IMR-90 (cell line): ENCODE results near the gene PKN3. TPM values are rescaled to one million over a fixed set of nuclear protein-coding genes. Genes with fewer than 3 reads are reported as not detected.

Experiments
- ATAC-seq: fragments of 200-7000 bp; cut with Tn5 transposase; 2 replicates; pipeline ENCODE4 v1.9.1; 2020; ENCODE audit warnings: low read depth, mild to moderate bottlenecking, moderate library complexity
- Bru-seq: library from RNA; stranded (reverse); fragments of 400-500 nt; gene quantifications from one replicate; lab custom pipeline; 2021; lab: Mats Ljungman, UMichigan
- BruChase-seq, 2 experiments: library from RNA; stranded (reverse); fragments of 400-500 nt; gene quantifications; one replicate each; lab custom pipeline; 2021; lab: Mats Ljungman, UMichigan
- BruUV-seq: library from RNA; stranded (reverse); fragments of 400-500 nt; replicated peaks from 2 replicates; lab custom pipeline; 2021; lab: Mats Ljungman, UMichigan
- CTCF ChIA-PET: fragments of 300-600 bp; formaldehyde crosslinking; extraction: SDS; loops from one replicate; lab custom pipeline; 2021; ENCODE audit warnings: antibody characterized with exemption; lab: Yijun Ruan, JAX
- POLR2A ChIA-PET: fragments of 300-600 bp; sonication (Branson Sonifier 250); formaldehyde crosslinking; loops from one replicate; lab custom pipeline; 2022; ENCODE audit warnings: antibody characterized with exemption; ENCODE audit not compliant: unreplicated experiment; lab: Charles Lee
- DNase-seq: peaks from one replicate; pipeline ENCODE4 v3.0.0; 2013
- H2AFZ ChIP-seq: replicated peaks from 2 replicates; pipeline ENCODE3; 2013; ENCODE audit warnings: low read length, mild to moderate bottlenecking; ENCODE audit not compliant: poor library complexity
- H2AK5ac ChIP-seq: 2 replicates; pipeline ENCODE4 v1.6.1; 2013; ENCODE audit warnings: low read depth, low read length, inconsistent platforms
- H2AK9ac ChIP-seq: replicated peaks from 2 replicates; pipeline ENCODE3; 2013; ENCODE audit warnings: mild to moderate bottlenecking, low read depth, low read length, moderate library complexity; ENCODE audit not compliant: poor library complexity
- H2BK120ac ChIP-seq: 2 replicates; pipeline ENCODE4 v1.6.1; 2013; ENCODE audit warnings: low read depth, low read length, inconsistent platforms
- H2BK15ac ChIP-seq: 3 replicates; pipeline ENCODE4 v1.6.1; 2013; ENCODE audit warnings: low read depth, low read length, inconsistent platforms
- H2BK20ac ChIP-seq: 2 replicates; pipeline ENCODE4 v1.6.1; 2013; ENCODE audit warnings: low read depth, mild to moderate bottlenecking, inconsistent platforms, low read length, moderate library complexity
- H2BK5ac ChIP-seq: 2 replicates; pipeline ENCODE4 v1.6.1; 2013; ENCODE audit warnings: mild to moderate bottlenecking, low read depth, low read length, inconsistent platforms; ENCODE audit not compliant: poor library complexity, severe bottlenecking
- H3K14ac ChIP-seq: replicated peaks from 2 replicates; pipeline ENCODE4 v1.6.1; 2013; ENCODE audit warnings: low read depth, low read length, inconsistent platforms
- H3K18ac ChIP-seq: 2 replicates; pipeline ENCODE4 v1.6.1; 2013; ENCODE audit warnings: low read depth, low read length, control low read depth
- H3K23ac ChIP-seq: 2 replicates; pipeline ENCODE4 v1.6.1; 2013; ENCODE audit warnings: low read depth, low read length, inconsistent platforms
- H3K27ac ChIP-seq: 2 replicates; pipeline ENCODE4 v1.5.1; 2013; ENCODE audit warnings: mild to moderate bottlenecking, control low read depth, low read length; ENCODE audit not compliant: insufficient read depth
- H3K27me3 ChIP-seq: 2 replicates; pipeline ENCODE4 v1.6.1; 2013; ENCODE audit warnings: low read length; ENCODE audit not compliant: control insufficient read depth, insufficient read depth
- H3K36me3 ChIP-seq: 2 replicates; pipeline ENCODE4 v1.6.1; 2013; ENCODE audit warnings: low read length, mixed read lengths; ENCODE audit not compliant: control insufficient read depth, insufficient read depth
- H3K4ac ChIP-seq: 2 replicates; pipeline ENCODE4 v1.6.1; 2013; ENCODE audit warnings: low read depth, low read length, inconsistent platforms
- H3K4me1 ChIP-seq: 2 replicates; pipeline ENCODE4 v1.6.1; 2013; ENCODE audit warnings: low read length, mixed read lengths; ENCODE audit not compliant: control insufficient read depth, insufficient read depth
- H3K4me2 ChIP-seq: 2 replicates; pipeline ENCODE4 v1.6.1; 2013; ENCODE audit warnings: low read depth, mild to moderate bottlenecking, control low read depth, low read length, moderate library complexity
- H3K4me3 ChIP-seq: 2 replicates; pipeline ENCODE4 v1.5.1; 2013; ENCODE audit warnings: low read depth, mild to moderate bottlenecking, control low read depth, low read length, moderate library complexity; ENCODE audit not compliant: insufficient read depth
- H3K56ac ChIP-seq: 2 replicates; pipeline ENCODE4 v1.6.1; 2013; ENCODE audit warnings: low read length, inconsistent platforms; ENCODE audit not compliant: insufficient read depth; ENCODE audit errors: extremely low read depth
- H3K79me1 ChIP-seq, 2 experiments: 2 replicates each; pipeline ENCODE4 v1.6.1; 2013; ENCODE audit warnings: low read length in 2 of 2, inconsistent platforms in 1 of 2, low read depth in 1 of 2
- H3K9ac ChIP-seq: 2 replicates; pipeline ENCODE4 v1.6.1; 2013; ENCODE audit warnings: low read depth, low read length, control low read depth
- H3K9me1 ChIP-seq: 2 replicates; pipeline ENCODE4 v1.6.1; 2013; ENCODE audit warnings: low read length, inconsistent platforms; ENCODE audit not compliant: insufficient read depth
- H3K9me3 ChIP-seq: 2 replicates; pipeline ENCODE4 v1.6.1; 2013; ENCODE audit warnings: low read length; ENCODE audit not compliant: control insufficient read depth, insufficient read depth
- H4K20me1 ChIP-seq: 2 replicates; pipeline ENCODE4 v1.6.1; 2013; ENCODE audit warnings: low read length, inconsistent platforms; ENCODE audit not compliant: insufficient read depth
- H4K5ac ChIP-seq: 2 replicates; pipeline ENCODE4 v1.6.1; 2013; ENCODE audit warnings: mild to moderate bottlenecking, low read depth, low read length, control low read depth
- H4K8ac ChIP-seq, 2 experiments: 2 replicates each; pipeline ENCODE4 v1.6.1; 2013; ENCODE audit warnings: low read depth in 2 of 2, low read length in 2 of 2, control low read depth in 1 of 2, inconsistent platforms in 1 of 2
- H4K91ac ChIP-seq: 2 replicates; pipeline ENCODE4 v1.6.1; 2013; ENCODE audit warnings: low read depth, low read length, inconsistent platforms; ENCODE audit not compliant: insufficient read depth
- CHD1 ChIP-seq: IDR thresholded peaks from 2 replicates; pipeline ENCODE4 v1.6.1; 2012; ENCODE audit warnings: low read depth, low read length, improper control_type of control experiment
- ELK1 ChIP-seq: fragments of 150-350 bp; IDR thresholded peaks from 2 replicates; pipeline ENCODE4 v1.6.1; 2016; ENCODE audit warnings: low read depth, mild to moderate bottlenecking, low read length, moderate library complexity, borderline replicate concordance
- FOS ChIP-seq: fragments of 150-350 bp; IDR thresholded peaks from 2 replicates; pipeline ENCODE4 v1.6.1; 2016; ENCODE audit warnings: low read depth, low read length
- MXI1 ChIP-seq: IDR thresholded peaks from 2 replicates; pipeline ENCODE4 v1.6.1; 2012; ENCODE audit warnings: low read depth, mild to moderate bottlenecking, low read length, moderate library complexity, borderline replicate concordance
- RAD21 ChIP-seq: IDR thresholded peaks from 2 replicates; pipeline ENCODE4 v1.6.1; 2012; ENCODE audit warnings: low read length, improper control_type of control experiment
- SMC3 ChIP-seq: fragments of 150-350 bp; IDR thresholded peaks from 2 replicates; pipeline ENCODE4 v1.6.1; 2016; ENCODE audit warnings: low read depth, mild to moderate bottlenecking, antibody characterized with exemption, low read length, moderate library complexity
- WGBS, 2 experiments: methylation state at CpG; one replicate each; pipeline versions ENCODE4 v1.1.5 to v1.1.7; 2013; ENCODE audit warnings: missing lambda C conversion rate in 2 of 2; ENCODE audit not compliant: insufficient read length in 1 of 2; ENCODE audit errors: extremely low coverage in 2 of 2; 5-methylcytosine and 5-hydroxymethylcytosine counted together
- dilution Hi-C: fragments of 300-500 bp; cut with HindIII; formaldehyde crosslinking; loops from one replicate; pipeline ENCODE4 v1.14.3; 2018; ENCODE audit warnings: low sequenced_read_pairs; ENCODE audit not compliant: unreplicated experiment
- in situ Hi-C: fragments of 300-500 bp; cut with MboI; formaldehyde crosslinking; loops from 3 replicates; pipeline ENCODE4 v1.14.3; 2019; ENCODE audit warnings: low sequenced_read_pairs, inconsistent platforms, mixed read lengths
- intact Hi-C: fragments of 100-400 bp; cut with micrococcal nuclease; formaldehyde crosslinking; loops from 2 replicates; pipeline ENCODE4 v1.10.0; 2022
- long read RNA-seq: library from polyadenylated mRNA; unstranded; transcript quantifications from one replicate; pipeline ENCODE4 v2.0.0, GENCODE V29; 2021; ENCODE audit not compliant: unreplicated experiment
- polyA plus RNA-seq, 3 experiments: library from polyadenylated mRNA; depleted of rRNA; stranded (reverse); fragments of >200 nt; gene quantifications; 2 replicates each; pipeline ENCODE4 v1.2.3, GENCODE V29; 2012; ENCODE audit warnings: low replicate concordance in 1 of 3
- total RNA-seq: library from RNA; depleted of rRNA; stranded (reverse); fragments of >200 nt; gene quantifications from 2 replicates; pipeline ENCODE4 v1.2.3, GENCODE V29; 2012; rRNA removed
- TF ChIP-seq, protein P1 (sequence below): conservative IDR thresholded peaks from 2 replicates; pipeline ENCODE4 v1.5.1; 2012; ENCODE audit warnings: mild to moderate bottlenecking, low read depth, low read length, improper control_type of control experiment
- TF ChIP-seq, protein P2 (sequence below): fragments of 150-350 bp; IDR thresholded peaks from 2 replicates; pipeline ENCODE4 v1.6.1; 2017; ENCODE audit warnings: mild to moderate bottlenecking, antibody characterized with exemption, low read length, low read depth

The PKN3 gene
- 1.6 and 1.7 TPM in 2 replicates for total RNA-seq
- polyA plus RNA-seq (2012; rRNA removed), result 3.8 and 5.7 TPM in 2 replicates
- polyA plus RNA-seq (2012; cell fraction: cytosol; rRNA removed), result 3.5 and 3.6 TPM in 2 replicates
- 18.8 and 32.4 TPM in 2 replicates for polyA plus RNA-seq (2012; cell fraction: nucleus; rRNA removed; ENCODE audit: low replicate concordance)
- percentile 32 among the genes with signal in this experiment for Bru-seq, nascent RNA
- BruChase-seq, experiment 1, labeled RNA remaining after a 6-hour chase, result percentile 33 among the genes with signal in this experiment
- percentile 35 among the genes with signal in this experiment for BruChase-seq, experiment 2, labeled RNA remaining after a 2-hour chase
- long read RNA-seq, partial matches to known transcripts, result 2 of 4 reads
- long read RNA-seq, other reads (novel, unspliced or antisense), result 1 of 4 reads

- Histone ChIP-seq H2BK5ac (no peak within 1 kb of the TSS), H2AFZ (peak within 1 kb of the TSS; percentile 98), H2BK20ac (no peak within 1 kb of the TSS), H2AK9ac (peak within 1 kb of the TSS; percentile 96), H2AK5ac (peak within 1 kb of the TSS; percentile 51; the same call in 1 of the 2 replicates), H3K36me3 (peaks cover under 1% of the 10 kb centered on the region; the same call in 1 of the 2 replicates), H3K79me1 (peaks cover 0 to 20% of the 10 kb centered on the region in 2 experiments; a peak in 3 of 4 replicates), H3K56ac (no peak within 1 kb of the TSS), H4K8ac (peak within 1 kb of the TSS; percentile 75 to 89; a peak in 2 of 4 replicates), H3K18ac (no peak within 1 kb of the TSS), H3K4me2 (peak within 1 kb of the TSS; percentile 87), H3K9ac (peak within 1 kb of the TSS; percentile 57; the same call in 1 of the 2 replicates), H3K9me3 (no peaks in the 10 kb centered on the region), H4K91ac (no peak within 1 kb of the TSS), H3K27me3 (no peaks in the 10 kb centered on the region), H3K14ac (peak within 1 kb of the TSS; percentile 68; the same call in 1 of the 2 replicates), H4K5ac (no peak within 1 kb of the TSS), H3K4ac (peak within 1 kb of the TSS; percentile 63), H3K27ac (peak within 1 kb of the TSS; percentile 58; the same call in 1 of the 2 replicates), H3K4me3 (peak within 1 kb of the TSS; percentile 74), H4K20me1 (no peaks in the 10 kb centered on the region; the same call in 1 of the 2 replicates), H3K9me1 (peaks cover 8% of the 10 kb centered on the region), H2BK15ac (no peak within 1 kb of the TSS), H3K4me1 (no peaks in the 10 kb centered on the region), H3K23ac (peak within 1 kb of the TSS; percentile 47; the same call in 1 of the 2 replicates), H2BK120ac (peak within 1 kb of the TSS; percentile 27)
- CTCF ChIA-PET, result interaction anchor here (0.6 to 1.1 kb wide), 2 partner anchors 11 to 12 kb away, joined by 3 to 4 read pairs; no protein-coding TSS in a partner anchor
- dilution Hi-C loops, result no loop called here
- ATAC-seq (peak; percentile 91), DNase-seq (peak; percentile 66)
- no peak for TF ChIP-seq SMC3
- no peak for TF ChIP-seq CHD1
- TF ChIP-seq, protein P1, sequence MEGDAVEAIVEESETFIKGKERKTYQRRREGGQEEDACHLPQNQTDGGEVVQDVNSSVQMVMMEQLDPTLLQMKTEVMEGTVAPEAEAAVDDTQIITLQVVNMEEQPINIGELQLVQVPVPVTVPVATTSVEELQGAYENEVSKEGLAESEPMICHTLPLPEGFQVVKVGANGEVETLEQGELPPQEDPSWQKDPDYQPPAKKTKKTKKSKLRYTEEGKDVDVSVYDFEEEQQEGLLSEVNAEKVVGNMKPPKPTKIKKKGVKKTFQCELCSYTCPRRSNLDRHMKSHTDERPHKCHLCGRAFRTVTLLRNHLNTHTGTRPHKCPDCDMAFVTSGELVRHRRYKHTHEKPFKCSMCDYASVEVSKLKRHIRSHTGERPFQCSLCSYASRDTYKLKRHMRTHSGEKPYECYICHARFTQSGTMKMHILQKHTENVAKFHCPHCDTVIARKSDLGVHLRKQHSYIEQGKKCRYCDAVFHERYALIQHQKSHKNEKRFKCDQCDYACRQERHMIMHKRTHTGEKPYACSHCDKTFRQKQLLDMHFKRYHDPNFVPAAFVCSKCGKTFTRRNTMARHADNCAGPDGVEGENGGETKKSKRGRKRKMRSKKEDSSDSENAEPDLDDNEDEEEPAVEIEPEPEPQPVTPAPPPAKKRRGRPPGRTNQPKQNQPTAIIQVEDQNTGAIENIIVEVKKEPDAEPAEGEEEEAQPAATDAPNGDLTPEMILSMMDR, result peak; percentile 58
- 0 out of 2 replicates have a peak, but pooled peaks have one; percentile 16 for TF ChIP-seq MXI1
- peak; percentile 28 for TF ChIP-seq RAD21
- TF ChIP-seq FOS, result no peak
- TF ChIP-seq ELK1, result no peak
- TF ChIP-seq, protein P2, sequence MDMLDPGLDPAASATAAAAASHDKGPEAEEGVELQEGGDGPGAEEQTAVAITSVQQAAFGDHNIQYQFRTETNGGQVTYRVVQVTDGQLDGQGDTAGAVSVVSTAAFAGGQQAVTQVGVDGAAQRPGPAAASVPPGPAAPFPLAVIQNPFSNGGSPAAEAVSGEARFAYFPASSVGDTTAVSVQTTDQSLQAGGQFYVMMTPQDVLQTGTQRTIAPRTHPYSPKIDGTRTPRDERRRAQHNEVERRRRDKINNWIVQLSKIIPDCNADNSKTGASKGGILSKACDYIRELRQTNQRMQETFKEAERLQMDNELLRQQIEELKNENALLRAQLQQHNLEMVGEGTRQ, result no peak
- in situ Hi-C loops, result no loop called here
- BruUV-seq, result no TSS peak
- POLR2A ChIA-PET, result interaction anchor here (0.5 kb wide), 1 partner anchor 15 kb away, joined by 3 read pairs; no protein-coding TSS in a partner anchor
- intact Hi-C loops, result no loop called here
- 0% methylated on average over 16 of the region's 65 CpGs; no CpG with 5 or more reads in 1 of the 2 experiments for WGBS, 2 experiments
Measured at GRCh38 chr9:128702445-128702948, at the start of gene PKN3. Gene PKN3 (plus strand): TSS chr9:128702503. CDS start chr9:128702916, 413 bp downstream.
